ENCODE results near the gene PALS1.

PALS1 gene

DNA sequence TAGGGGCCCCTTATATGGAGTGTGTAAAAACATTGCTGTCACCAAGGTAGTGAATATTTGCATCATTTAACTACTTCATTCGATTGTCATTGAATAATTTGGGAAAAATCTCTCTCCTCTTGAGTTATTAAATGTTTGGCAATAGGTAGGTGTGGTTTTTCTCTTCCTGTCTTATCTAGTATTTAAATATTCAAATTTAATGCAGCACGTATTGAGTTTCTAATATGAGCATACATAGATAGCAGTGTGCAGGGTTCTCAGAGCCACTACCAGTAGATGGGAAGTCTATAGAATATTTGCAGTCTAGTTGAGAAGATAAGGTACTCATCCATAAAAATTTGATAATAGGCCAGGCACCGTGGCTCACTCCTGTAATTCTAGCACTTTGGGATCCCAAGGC, 16.7 kb downstream of the PALS1 start:
- H3K9ac ChIP-seq (ENCODE audit: insufficient read length, low read depth) = no peak overlapping the region
- H3K36me3 ChIP-seq (ENCODE audit: insufficient read depth, insufficient read length, low read length) = no peaks in the 10 kb centered on the region
- H3K4me3 ChIP-seq (ENCODE audit: insufficient read length, low read depth) = no peak overlapping the region
- no peak for DNase-seq (ENCODE audit: low read depth, low spot score)
- no peaks in the 10 kb centered on the region for H3K9me3 ChIP-seq (ENCODE audit: insufficient read depth, low read length)
- TF ChIP-seq SUZ12 (IDR thresholded peaks at IDR 0.05; ENCODE audit: extremely low read depth, insufficient read depth, insufficient read length) (no peak), ZNF274 (IDR thresholded peaks at IDR 0.05; ENCODE audit: low read depth, low read length) (no peak), YY1 (IDR thresholded peaks at IDR 0.05; ENCODE audit: insufficient read depth, insufficient read length) (no peak)
- no peaks in the 10 kb centered on the region for H3K4me1 ChIP-seq (ENCODE audit: insufficient read depth, insufficient read length)
- H3K27me3 ChIP-seq (ENCODE audit: insufficient read depth, insufficient read length) = no peaks in the 10 kb centered on the region

DNA sequence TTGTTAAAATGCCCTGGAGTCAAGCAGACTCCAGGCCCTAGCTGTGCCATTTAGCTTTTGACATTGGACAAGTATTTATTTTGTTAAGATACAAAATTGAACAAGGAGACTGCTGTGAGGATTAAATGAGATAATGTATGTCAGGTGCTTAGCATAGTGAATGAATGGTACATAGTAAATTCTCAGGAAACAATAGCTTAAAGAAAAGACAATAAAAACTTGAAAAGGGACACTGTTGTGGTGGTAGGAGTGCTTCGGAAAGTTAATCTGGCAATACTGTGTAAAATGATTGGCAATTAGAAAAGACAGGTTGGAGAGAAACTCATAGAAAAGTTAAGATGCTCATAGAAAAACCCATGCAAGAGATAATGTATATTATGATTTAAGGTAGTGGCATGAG, 19.7 kb downstream of the PALS1 start:
- Histone ChIP-seq H3K4me3 (ENCODE audit: insufficient read length, low read depth) (no peak overlapping the region), H3K4me1 (ENCODE audit: insufficient read depth, insufficient read length) (no peaks in the 10 kb centered on the region), H3K9me3 (ENCODE audit: insufficient read depth, low read length) (no peaks in the 10 kb centered on the region), H3K36me3 (ENCODE audit: insufficient read depth, insufficient read length, low read length) (no peaks in the 10 kb centered on the region), H3K27me3 (ENCODE audit: insufficient read depth, insufficient read length) (no peaks in the 10 kb centered on the region), H3K9ac (ENCODE audit: insufficient read length, low read depth) (no peak overlapping the region)
- TF ChIP-seq YY1 (IDR thresholded peaks at IDR 0.05; ENCODE audit: insufficient read depth, insufficient read length) (no peak), ZNF274 (IDR thresholded peaks at IDR 0.05; ENCODE audit: low read depth, low read length) (no peak), SUZ12 (IDR thresholded peaks at IDR 0.05; ENCODE audit: extremely low read depth, insufficient read depth, insufficient read length) (no peak)
- no peak for DNase-seq (ENCODE audit: low read depth, low spot score)

DNA sequence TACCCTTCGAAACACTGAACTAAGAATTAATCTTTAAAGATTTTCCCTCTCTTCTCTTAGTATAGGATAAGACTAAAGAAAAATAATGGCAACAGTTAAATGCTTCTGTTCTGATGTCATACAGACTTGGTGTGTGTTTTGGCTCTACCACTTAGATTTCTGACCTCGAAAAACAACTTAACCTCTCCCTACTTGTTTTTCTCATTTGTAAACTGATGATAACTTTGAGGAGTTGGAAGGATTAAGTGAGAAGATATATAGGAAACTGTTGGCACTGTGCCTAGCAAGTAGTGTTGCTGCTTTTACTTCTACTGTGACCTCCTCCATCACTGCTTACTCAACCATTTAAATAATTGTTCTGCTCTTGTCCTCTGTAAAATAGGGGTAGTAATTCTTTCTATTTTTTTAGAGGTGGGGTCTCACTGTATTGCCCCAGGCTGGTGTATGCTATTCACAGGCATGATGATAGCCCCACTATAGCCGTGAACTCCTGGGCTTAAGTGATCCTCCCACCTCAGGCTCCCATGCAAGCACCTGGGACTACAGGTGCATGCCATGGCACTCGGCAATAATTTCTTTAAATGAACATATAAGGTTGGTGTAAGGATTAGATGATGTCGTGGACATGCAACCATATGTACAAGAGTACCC, 22.4 kb downstream of the PALS1 start:
- no peak overlapping the region for H3K9ac ChIP-seq (ENCODE audit: insufficient read length, low read depth)
- no peaks in the 10 kb centered on the region for H3K4me1 ChIP-seq (ENCODE audit: insufficient read depth, insufficient read length)
- TF ChIP-seq YY1 (IDR thresholded peaks at IDR 0.05; ENCODE audit: insufficient read depth, insufficient read length) = no peak
- no peak for TF ChIP-seq SUZ12 (IDR thresholded peaks at IDR 0.05; ENCODE audit: extremely low read depth, insufficient read depth, insufficient read length)
- no peak for TF ChIP-seq ZNF274 (IDR thresholded peaks at IDR 0.05; ENCODE audit: low read depth, low read length)
- no peaks in the 10 kb centered on the region for H3K9me3 ChIP-seq (ENCODE audit: insufficient read depth, low read length)
- H3K36me3 ChIP-seq (ENCODE audit: insufficient read depth, insufficient read length, low read length) = no peaks in the 10 kb centered on the region
- no peak overlapping the region for H3K4me3 ChIP-seq (ENCODE audit: insufficient read length, low read depth)
- DNase-seq (ENCODE audit: low read depth, low spot score) = no peak
- no peaks in the 10 kb centered on the region for H3K27me3 ChIP-seq (ENCODE audit: insufficient read depth, insufficient read length)

DNA sequence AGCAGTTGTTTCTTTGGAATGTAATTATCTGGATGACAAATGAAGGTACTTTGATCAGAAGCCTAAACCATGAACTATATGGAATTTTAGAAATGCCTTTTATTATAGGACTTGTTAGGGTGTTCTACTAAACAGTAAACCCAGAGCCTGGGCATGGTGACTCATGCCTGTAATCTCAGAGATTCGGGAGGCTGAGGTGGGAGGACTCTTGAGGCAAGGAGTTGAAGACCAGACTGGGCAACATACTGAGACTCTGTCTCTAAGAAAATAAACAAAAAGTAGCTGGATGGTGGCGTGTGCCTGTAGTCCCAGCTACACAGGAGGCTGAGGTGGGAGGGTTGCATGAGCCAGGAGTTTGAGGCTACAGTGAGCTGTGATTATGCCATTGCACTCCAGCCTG, 23.9 kb downstream of the PALS1 start:
- Histone ChIP-seq H3K36me3 (ENCODE audit: insufficient read depth, insufficient read length, low read length) (no peaks in the 10 kb centered on the region), H3K9me3 (ENCODE audit: insufficient read depth, low read length) (no peaks in the 10 kb centered on the region), H3K4me1 (ENCODE audit: insufficient read depth, insufficient read length) (no peaks in the 10 kb centered on the region), H3K27me3 (ENCODE audit: insufficient read depth, insufficient read length) (no peaks in the 10 kb centered on the region), H3K9ac (ENCODE audit: insufficient read length, low read depth) (no peak overlapping the region), H3K4me3 (ENCODE audit: insufficient read length, low read depth) (no peak overlapping the region)
- TF ChIP-seq YY1 (IDR thresholded peaks at IDR 0.05; ENCODE audit: insufficient read depth, insufficient read length) (no peak), SUZ12 (IDR thresholded peaks at IDR 0.05; ENCODE audit: extremely low read depth, insufficient read depth, insufficient read length) (no peak), ZNF274 (IDR thresholded peaks at IDR 0.05; ENCODE audit: low read depth, low read length) (no peak)
- no peak for DNase-seq (ENCODE audit: low read depth, low spot score)

DNA sequence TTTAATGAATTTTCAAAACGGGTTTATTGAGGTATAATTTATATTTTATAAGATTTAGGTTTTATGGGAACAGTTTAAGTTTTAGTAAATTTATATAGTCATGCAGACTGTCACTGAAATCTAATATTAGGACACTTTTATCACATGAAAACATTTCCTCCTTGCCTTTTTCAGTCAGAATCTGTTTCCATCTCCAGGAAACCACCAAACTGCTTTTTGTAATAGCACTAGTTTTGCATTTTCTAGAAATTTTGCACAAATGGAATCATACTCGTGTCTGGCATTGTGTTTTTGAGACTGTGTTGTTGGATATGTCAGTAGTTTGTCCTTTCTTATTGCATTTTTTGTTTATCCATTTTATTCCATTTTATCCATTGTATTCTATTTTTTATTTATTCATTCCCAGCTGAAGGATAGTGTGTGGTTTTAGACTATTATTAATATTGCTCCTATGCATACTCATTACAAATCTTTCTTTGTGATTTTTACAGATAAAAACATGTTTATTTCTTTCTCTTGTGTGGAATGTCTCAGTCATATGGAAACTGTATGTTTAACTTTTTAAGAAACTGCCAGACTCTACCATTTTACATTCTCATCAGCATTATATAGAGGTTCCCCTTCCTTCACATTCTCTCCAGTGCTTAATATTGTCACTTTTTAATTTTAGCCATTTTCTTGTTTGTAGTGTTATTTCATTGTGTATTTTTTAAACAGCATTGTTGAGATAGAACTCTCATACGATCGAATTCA, 26.5 kb downstream of the PALS1 start:
- no peaks in the 10 kb centered on the region for H3K27me3 ChIP-seq (ENCODE audit: insufficient read depth, insufficient read length)
- DNase-seq (ENCODE audit: low read depth, low spot score) = no peak
- TF ChIP-seq SUZ12 (IDR thresholded peaks at IDR 0.05; ENCODE audit: extremely low read depth, insufficient read depth, insufficient read length) (no peak), YY1 (IDR thresholded peaks at IDR 0.05; ENCODE audit: insufficient read depth, insufficient read length) (no peak), ZNF274 (IDR thresholded peaks at IDR 0.05; ENCODE audit: low read depth, low read length) (no peak)
- no peaks in the 10 kb centered on the region for H3K4me1 ChIP-seq (ENCODE audit: insufficient read depth, insufficient read length)
- peaks cover 10% of the 10 kb centered on the region for H3K36me3 ChIP-seq (ENCODE audit: insufficient read depth, insufficient read length, low read length)
- H3K9me3 ChIP-seq (ENCODE audit: insufficient read depth, low read length) = no peaks in the 10 kb centered on the region
- no peak overlapping the region for H3K9ac ChIP-seq (ENCODE audit: insufficient read length, low read depth)
- no peak overlapping the region for H3K4me3 ChIP-seq (ENCODE audit: insufficient read length, low read depth)

DNA sequence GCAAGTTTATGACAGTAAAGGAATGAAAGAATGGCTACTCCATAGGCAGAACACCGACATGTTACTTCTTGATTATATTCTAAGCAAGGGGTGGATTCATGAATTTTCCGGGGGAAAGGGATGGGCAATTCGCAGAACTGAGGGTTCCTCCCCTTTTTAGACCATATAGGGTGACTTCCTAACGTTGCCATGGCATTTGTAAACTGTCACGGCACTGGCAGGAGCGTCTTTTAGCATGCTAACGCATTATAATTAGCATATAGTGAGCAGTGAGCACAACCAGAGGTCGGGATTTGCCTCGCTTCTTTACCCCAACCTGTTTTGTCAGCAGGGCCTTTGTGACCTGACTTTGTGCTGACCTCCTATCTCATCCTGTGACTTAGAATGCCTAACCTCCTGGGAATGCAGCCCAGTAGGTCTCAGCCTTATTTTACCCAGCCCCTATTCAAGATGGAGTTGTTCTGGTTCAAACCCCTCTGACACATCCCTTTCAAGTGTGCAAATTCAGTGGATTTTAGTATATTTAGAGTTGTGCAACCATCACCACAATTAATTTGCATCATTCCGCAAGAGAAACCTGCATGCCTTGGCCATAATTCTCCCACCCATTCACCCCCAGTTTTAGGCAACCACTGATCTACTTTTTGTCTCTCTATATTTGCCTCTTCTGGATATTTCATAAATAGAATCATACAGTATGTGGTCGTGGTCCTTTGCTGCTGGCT, 27.4 kb downstream of the PALS1 start:
- Histone ChIP-seq H3K4me1 (ENCODE audit: insufficient read depth, insufficient read length) (no peaks in the 10 kb centered on the region), H3K27me3 (ENCODE audit: insufficient read depth, insufficient read length) (no peaks in the 10 kb centered on the region), H3K4me3 (ENCODE audit: insufficient read length, low read depth) (no peak overlapping the region), H3K9me3 (ENCODE audit: insufficient read depth, low read length) (no peaks in the 10 kb centered on the region), H3K9ac (ENCODE audit: insufficient read length, low read depth) (no peak overlapping the region), H3K36me3 (ENCODE audit: insufficient read depth, insufficient read length, low read length) (peaks cover 12% of the 10 kb centered on the region)
- DNase-seq (ENCODE audit: low read depth, low spot score) = peak; percentile 81
- TF ChIP-seq ZNF274 (IDR thresholded peaks at IDR 0.05; ENCODE audit: low read depth, low read length) (no peak), YY1 (IDR thresholded peaks at IDR 0.05; ENCODE audit: insufficient read depth, insufficient read length) (no peak), SUZ12 (IDR thresholded peaks at IDR 0.05; ENCODE audit: extremely low read depth, insufficient read depth, insufficient read length) (no peak)

All from NT2/D1 (cell line).